OCI-LY3 (cell line): ENCODE results near the gene PDCL3.

Source experiments
- EZH2phosphoT487 ChIP-seq: fragments of 200-600 bp; shearing (Covaris generic); IDR thresholded peaks from 2 replicates; pipeline ENCODE4 v1.6.1; 2018; ENCODE audit warnings: antibody characterized with exemption, mixed run types, low read depth
- TF ChIP-seq, protein P1 (sequence below): fragments of 200-600, 300-600 bp; sonication (generic); IDR thresholded peaks from 2 replicates; pipeline ENCODE4 v1.5.1; 2014; ENCODE audit warnings: antibody characterized with exemption, low read length, low read depth

- TF ChIP-seq, protein P1, sequence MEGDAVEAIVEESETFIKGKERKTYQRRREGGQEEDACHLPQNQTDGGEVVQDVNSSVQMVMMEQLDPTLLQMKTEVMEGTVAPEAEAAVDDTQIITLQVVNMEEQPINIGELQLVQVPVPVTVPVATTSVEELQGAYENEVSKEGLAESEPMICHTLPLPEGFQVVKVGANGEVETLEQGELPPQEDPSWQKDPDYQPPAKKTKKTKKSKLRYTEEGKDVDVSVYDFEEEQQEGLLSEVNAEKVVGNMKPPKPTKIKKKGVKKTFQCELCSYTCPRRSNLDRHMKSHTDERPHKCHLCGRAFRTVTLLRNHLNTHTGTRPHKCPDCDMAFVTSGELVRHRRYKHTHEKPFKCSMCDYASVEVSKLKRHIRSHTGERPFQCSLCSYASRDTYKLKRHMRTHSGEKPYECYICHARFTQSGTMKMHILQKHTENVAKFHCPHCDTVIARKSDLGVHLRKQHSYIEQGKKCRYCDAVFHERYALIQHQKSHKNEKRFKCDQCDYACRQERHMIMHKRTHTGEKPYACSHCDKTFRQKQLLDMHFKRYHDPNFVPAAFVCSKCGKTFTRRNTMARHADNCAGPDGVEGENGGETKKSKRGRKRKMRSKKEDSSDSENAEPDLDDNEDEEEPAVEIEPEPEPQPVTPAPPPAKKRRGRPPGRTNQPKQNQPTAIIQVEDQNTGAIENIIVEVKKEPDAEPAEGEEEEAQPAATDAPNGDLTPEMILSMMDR = no peak
- no peak for TF ChIP-seq EZH2phosphoT487
These were observed 32.9 kb upstream of the PDCL3 start for GRCh38 chr2:100529900-100530299.
